Lower lobe of right lung (tissue), 2 donors: ENCODE results near the gene DCAF17. TPM values are rescaled to one million over a fixed set of nuclear protein-coding genes. Genes with fewer than 3 reads are reported as not detected.
"Not testable (repeated sequence)": the region's sequence is repeated elsewhere in the genome, so short reads cannot be mapped to it uniquely, and the experiment has no call there.

Source experiments
- ATAC-seq, 2 donors: fragments of 200-7000 bp; cut with Tn5 transposase; one replicate each; pipeline ENCODE4 v1.9.1; 2020 to 2022; ENCODE audit warnings: mild to moderate bottlenecking in 2 of 2, moderate library complexity in 2 of 2
- DNase-seq: peaks from one replicate; pipeline ENCODE4 v3.0.0-alpha.2; 2020
- H3K27ac ChIP-seq: fragments of 200-600 bp; one replicate; pipeline ENCODE4 v1.8.0; 2022
- H3K27me3 ChIP-seq: fragments of 200-600 bp; one replicate; pipeline ENCODE4 v1.8.0; 2022; ENCODE audit warnings: low read depth
- H3K36me3 ChIP-seq: fragments of 200-600 bp; one replicate; pipeline ENCODE4 v1.8.0; 2022; ENCODE audit warnings: mild to moderate bottlenecking
- H3K4me1 ChIP-seq: fragments of 200-600 bp; one replicate; pipeline ENCODE4 v1.8.0; 2022
- H3K4me3 ChIP-seq: fragments of 200-600 bp; one replicate; pipeline ENCODE4 v1.8.0; 2022; ENCODE audit warnings: mild to moderate bottlenecking
- H3K9me3 ChIP-seq: fragments of 200-600 bp; one replicate; pipeline ENCODE4 v1.8.0; 2022
- CTCF ChIP-seq: fragments of 200-600 bp; IDR thresholded peaks from one replicate; pipeline ENCODE4 v1.8.0; 2022; ENCODE audit warnings: antibody characterized with exemption, mild to moderate bottlenecking
- intact Hi-C: fragments of 100-400 bp; cut with DNase I; formaldehyde crosslinking; loops from one replicate; pipeline ENCODE4 v1.11.0; 2022
- total RNA-seq: library from RNA; stranded (reverse); fragmentation: NEBNext Ultra II Directional; extraction: Animal tissue kit (Norgen Biotek cat#: 25700); gene quantifications from one replicate; pipeline ENCODE4 v1.2.1, GENCODE V29; 2021
- donor health status: DM: no; HTN: yes; CAD: no; lungs with severe emphysema.

DCAF17 gene
- total RNA-seq, 1 donor from 2014 or later: 15.6 TPM

- ATAC-seq (no peak), DNase-seq (no peak)
- no peak overlapping the region for H3K4me3 ChIP-seq
- no peaks in the 10 kb centered on the region for H3K9me3 ChIP-seq
- no peak for TF ChIP-seq CTCF
- peaks cover 7% of the 10 kb centered on the region for H3K4me1 ChIP-seq
- no peak overlapping the region for H3K27ac ChIP-seq
- no peaks in the 10 kb centered on the region for H3K36me3 ChIP-seq
- intact Hi-C loops: loop anchor here (10.0 kb wide), 1 partner anchor 425 kb away; no protein-coding TSS in a partner anchor
- no peaks in the 10 kb centered on the region for H3K27me3 ChIP-seq
Observed at GRCh38 chr2:171410101-171410500, 23.9 kb upstream of the DCAF17 start.

GRCh38 chr2:171410624-171411023, 23.4 kb upstream of the DCAF17 start:
- ATAC-seq: no peak
- TF ChIP-seq CTCF: no peak
- Histone ChIP-seq H3K4me1 (peaks cover 7% of the 10 kb centered on the region), H3K4me3 (no peak overlapping the region), H3K27ac (no peak overlapping the region), H3K27me3 (no peaks in the 10 kb centered on the region), H3K36me3 (no peaks in the 10 kb centered on the region), H3K9me3 (no peaks in the 10 kb centered on the region)
- no peak for DNase-seq
- intact Hi-C loops: loop anchor here (10.0 kb wide), 1 partner anchor 426 kb away; no protein-coding TSS in a partner anchor

- H3K27ac ChIP-seq: no peak overlapping the region
- no peaks in the 10 kb centered on the region for H3K36me3 ChIP-seq
- no peak for ATAC-seq
- H3K27me3 ChIP-seq: no peaks in the 10 kb centered on the region
- H3K9me3 ChIP-seq: no peaks in the 10 kb centered on the region
- DNase-seq: no peak
- intact Hi-C loops: loop anchor here (10.0 kb wide), 1 partner anchor 426 kb away; no protein-coding TSS in a partner anchor
- no peak overlapping the region for H3K4me3 ChIP-seq
- H3K4me1 ChIP-seq: peaks cover 11% of the 10 kb centered on the region
- no peak for TF ChIP-seq CTCF
Observed at GRCh38 chr2:171411214-171411613, 22.8 kb upstream of the DCAF17 start.

- Histone ChIP-seq H3K36me3 (no peaks in the 10 kb centered on the region), H3K4me1 (peaks cover 11% of the 10 kb centered on the region), H3K9me3 (no peaks in the 10 kb centered on the region), H3K27me3 (no peaks in the 10 kb centered on the region), H3K27ac (no peak overlapping the region), H3K4me3 (no peak overlapping the region)
- no peak for ATAC-seq
- TF ChIP-seq CTCF: no peak
- intact Hi-C loops: loop anchor here (10.0 kb wide), 1 partner anchor 427 kb away; no protein-coding TSS in a partner anchor
- no peak for DNase-seq
Observed at GRCh38 chr2:171411791-171412483, 22.1 kb upstream of the DCAF17 start.

GRCh38 chr2:171412571-171413175, 21.4 kb upstream of the DCAF17 start:
- intact Hi-C loops: loop anchor here (10.0 kb wide), 1 partner anchor 428 kb away; no protein-coding TSS in a partner anchor
- no peak for DNase-seq
- H3K27me3 ChIP-seq: no peaks in the 10 kb centered on the region
- TF ChIP-seq CTCF: no peak
- H3K4me1 ChIP-seq: peaks cover 11% of the 10 kb centered on the region
- ATAC-seq: no peak
- no peak overlapping the region for H3K27ac ChIP-seq
- no peaks in the 10 kb centered on the region for H3K36me3 ChIP-seq
- H3K9me3 ChIP-seq: no peaks in the 10 kb centered on the region
- H3K4me3 ChIP-seq: no peak overlapping the region

GRCh38 chr2:171414645-171415044, 19.4 kb upstream of the DCAF17 start:
- not testable (repeated sequence) for H3K27ac ChIP-seq, H3K36me3 ChIP-seq, H3K4me3 ChIP-seq, H3K27me3 ChIP-seq, H3K9me3 ChIP-seq, ATAC-seq, DNase-seq
- intact Hi-C loops: loop anchor here (10.0 kb wide), 1 partner anchor 430 kb away; no protein-coding TSS in a partner anchor
- H3K4me1 ChIP-seq: peaks cover 11% of the 10 kb centered on the region
